ENCODE data around the gene CYRIA.

CYRIA gene

GRCh38 chr2:16617282-16618266 lies 48.1 kb downstream of the CYRIA start:
- no peak overlapping the region for H3K4me3 ChIP-seq (ENCODE audit: low read depth, low read length)
- no peak for TF ChIP-seq CTCF (IDR thresholded peaks at IDR 0.05; ENCODE audit: low read depth, low read length)

All from WI38 (cell line).